ENCODE results near the gene NDFIP1.
"Not testable (repeated sequence)": the region's sequence is repeated elsewhere in the genome, so short reads cannot be mapped to it uniquely, and the experiment has no call there.

Gene NDFIP1

DNA sequence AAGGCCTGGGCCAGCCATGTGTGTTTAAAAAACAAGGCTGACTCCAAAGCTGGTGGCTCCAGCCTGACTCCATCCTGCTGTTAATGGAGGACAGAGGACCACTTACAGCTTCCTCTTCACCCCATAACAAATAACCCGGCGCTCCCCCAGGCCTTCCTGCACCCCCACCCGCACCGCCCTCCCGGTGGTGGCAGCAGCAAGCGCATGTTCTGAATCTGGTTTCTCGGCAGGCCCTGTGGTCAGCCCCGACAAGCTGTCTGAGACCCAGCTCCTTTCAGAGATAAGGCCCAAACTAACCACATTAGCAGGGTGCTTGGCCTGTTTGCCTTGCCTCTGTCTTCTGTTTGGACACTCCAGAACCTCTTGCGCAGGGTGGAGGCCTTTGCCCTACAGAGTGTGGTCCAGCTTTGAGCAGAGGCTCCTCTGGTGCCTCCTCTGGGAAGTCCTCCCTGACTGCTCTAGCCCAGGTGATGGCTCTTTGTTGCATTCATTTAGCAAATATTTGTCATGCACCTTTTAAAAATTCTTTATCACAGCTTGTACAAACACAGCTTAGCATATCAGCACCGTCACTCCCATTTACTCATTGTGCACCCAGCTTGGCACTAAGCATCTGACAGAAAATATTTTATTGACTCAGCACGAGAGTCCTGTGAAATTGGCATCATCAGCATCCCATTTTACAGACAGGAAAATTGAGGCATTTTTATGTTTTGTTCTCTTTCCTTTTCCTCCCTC is 78.4 kb downstream of the NDFIP1 start:
- peak in 1 of 2 donors; percentile 2 for DNase-seq (ENCODE audit: low read depth in 2 of 2)

DNA sequence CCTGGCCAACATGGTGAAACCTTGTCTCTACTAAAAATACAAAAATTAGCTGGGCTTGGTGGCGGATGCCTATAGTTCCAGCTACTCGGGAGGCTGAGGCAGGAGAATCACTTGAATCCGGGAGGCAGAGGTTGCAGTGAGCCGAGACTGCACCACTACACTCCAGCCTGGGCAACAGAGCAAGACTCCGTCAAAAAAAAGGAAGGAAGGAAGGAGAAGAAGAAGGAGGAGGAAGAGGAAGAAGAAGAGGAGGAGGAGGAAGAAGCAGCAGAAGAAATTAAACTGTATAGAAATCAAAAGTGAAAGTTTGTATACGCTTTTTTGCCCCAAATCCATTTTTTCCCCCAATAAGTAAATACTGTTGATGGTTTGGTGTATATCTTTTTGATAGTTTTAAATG is 80.1 kb downstream of the NDFIP1 start:
- DNase-seq (ENCODE audit: low read depth in 2 of 2): not testable (repeated sequence)

DNA sequence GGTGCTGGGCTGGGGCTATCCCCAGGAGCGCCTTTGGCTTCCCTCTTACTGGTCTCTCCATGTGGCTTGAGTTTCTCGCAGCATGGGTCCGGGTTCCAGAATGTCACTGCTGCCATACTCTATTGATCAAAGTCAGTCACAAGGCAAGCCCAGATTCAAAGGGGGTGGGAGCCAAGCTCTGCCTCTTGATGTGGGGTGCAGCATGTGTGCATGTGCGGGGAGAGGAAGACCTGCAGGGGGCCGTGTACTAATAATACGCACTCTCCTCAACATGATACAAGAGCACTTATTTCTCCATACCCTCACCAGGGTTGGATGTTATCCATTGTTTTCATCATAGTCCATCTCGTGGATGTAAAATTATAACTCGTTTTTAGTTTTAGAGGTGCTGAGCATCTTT is 81.2 kb downstream of the NDFIP1 start:
- no peak for DNase-seq (ENCODE audit: low read depth in 2 of 2)

DNA sequence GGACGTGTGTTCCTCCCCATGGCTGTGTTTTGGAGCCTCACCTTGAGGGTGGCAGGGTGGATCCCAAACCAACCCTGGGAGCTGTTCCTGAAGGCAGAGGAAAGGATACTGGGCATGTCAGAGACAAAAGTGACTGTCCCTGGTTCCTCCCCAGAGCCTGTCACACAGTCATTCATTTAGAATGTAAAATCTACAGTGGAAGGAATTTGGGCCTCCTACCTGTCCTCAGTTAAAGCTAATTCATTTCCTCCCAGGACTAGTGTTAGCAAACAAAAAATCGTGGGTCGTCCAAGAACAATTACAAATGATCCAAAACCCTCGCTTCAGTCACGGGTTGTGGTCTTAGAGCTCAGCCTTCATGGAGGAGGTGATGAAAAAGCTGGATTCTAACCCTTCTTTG is 83.2 kb downstream of the NDFIP1 start:
- no peak for DNase-seq (ENCODE audit: low read depth in 2 of 2)

DNA sequence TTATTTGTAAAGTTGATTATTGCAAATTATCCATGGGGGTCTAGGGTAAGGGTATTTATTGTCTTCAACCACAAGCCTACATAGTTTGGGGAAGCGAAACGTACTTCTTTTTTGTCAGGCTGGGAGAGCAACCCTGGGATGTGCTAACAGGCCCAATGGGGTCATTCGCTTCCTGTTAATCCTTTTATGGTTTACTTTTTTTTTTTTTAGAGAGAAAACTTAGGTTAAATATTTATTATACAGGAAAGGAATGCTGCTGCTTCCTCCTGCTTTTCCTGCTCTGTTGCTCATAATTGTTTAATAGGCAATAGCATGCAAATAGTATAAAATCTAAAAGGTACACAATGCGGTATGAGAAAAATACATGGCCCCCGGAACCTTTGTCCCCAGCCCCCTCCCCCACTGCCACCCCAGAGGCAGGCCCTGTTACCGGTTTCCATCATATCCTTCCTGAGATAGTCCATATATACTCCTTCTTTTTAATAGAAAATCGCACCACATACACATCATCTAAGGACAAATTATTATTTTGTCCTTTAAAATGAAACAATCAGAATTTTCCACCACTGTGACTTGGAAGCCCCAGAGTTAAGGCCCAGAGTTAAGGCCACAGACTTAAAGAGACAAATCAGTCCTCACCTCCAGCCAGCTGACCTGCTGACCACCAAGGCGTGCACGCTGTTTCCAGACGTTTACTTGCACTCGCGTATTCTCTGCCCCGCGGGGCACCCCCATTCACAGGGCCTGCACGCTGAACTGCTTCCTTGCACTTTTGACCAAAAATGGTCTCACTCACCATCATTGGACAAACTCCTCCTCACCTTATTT is 83.9 kb downstream of the NDFIP1 start:
- no peak for DNase-seq (ENCODE audit: low read depth in 2 of 2)

DNA sequence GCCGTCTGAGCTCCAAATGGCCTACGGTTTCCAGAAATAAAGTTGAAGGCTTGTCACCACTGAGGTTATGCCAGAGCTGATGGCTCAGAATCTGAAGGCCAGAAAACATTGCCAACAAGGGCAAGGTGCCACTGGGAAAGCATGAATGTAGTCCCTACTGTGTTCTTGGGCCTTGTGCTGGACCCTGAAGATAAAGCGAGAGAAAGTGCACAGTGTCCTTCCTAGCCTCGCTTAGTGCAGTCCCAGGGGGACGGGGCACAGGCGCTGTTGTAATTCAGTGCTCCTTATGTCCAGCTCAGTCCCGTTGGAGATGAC is 84.5 kb downstream of the NDFIP1 start:
- no peak for DNase-seq (ENCODE audit: low read depth in 2 of 2)

DNA sequence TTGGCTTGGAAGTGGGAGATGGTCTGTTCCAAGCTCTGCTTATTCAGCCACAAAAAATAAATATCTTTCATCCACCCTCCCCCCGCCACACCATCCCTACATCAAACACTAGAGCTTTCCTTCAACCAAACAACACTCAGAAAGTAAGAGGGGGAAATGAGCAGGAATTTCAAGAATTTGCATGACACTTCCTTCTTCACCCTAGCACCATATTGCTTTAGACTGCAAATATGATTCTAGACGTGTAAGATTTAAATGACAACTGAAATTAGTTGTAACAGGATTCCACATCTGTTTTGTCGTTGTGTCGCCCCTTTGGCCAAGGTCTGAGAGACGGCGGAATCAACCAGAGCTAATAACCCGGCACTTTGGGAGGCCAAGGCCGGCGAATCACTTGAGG is 88.5 kb downstream of the NDFIP1 start:
- no peak for DNase-seq (ENCODE audit: low read depth in 2 of 2)

DNA sequence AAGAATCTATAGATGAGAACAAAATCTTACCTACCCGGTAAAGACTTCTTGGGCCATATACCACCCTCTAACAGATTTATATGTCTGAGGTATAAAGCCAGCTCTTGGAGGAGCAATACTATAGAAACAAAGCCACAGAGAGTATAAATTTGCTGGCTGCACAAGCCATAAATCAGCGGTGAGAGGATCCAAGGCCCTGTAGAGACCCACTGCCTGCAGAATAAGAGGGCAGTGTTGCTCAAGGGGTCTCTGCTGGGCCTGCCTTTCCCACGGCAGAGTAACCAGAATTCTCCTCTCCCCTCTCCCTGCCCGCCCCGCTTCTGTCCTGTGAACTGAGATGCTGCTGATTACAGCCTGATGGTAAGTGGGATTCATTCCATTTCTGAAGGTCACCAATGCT is 89.2 kb downstream of the NDFIP1 start:
- DNase-seq (ENCODE audit: low read depth in 2 of 2): no peak

DNA sequence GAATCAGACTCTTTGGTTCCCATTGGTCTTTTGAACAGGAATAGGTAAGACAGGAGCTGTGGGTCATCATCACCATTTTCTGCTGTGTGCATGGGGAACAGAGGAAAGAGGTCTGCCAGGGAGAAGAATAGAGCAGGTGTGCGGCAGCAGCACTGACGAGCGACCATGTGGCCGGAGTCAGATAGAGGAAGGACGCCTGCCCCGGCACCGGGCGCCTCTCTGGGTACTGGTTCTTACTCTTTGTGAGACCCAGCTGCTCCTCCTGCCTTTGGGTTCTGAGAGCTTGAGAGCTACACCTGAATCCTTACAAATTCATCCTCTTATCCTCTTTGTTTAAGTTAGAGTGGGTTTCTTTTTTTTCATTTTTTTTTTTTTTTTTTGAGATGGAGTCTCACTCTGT is 90.8 kb downstream of the NDFIP1 start:
- no peak for DNase-seq (ENCODE audit: low read depth in 2 of 2)

DNA sequence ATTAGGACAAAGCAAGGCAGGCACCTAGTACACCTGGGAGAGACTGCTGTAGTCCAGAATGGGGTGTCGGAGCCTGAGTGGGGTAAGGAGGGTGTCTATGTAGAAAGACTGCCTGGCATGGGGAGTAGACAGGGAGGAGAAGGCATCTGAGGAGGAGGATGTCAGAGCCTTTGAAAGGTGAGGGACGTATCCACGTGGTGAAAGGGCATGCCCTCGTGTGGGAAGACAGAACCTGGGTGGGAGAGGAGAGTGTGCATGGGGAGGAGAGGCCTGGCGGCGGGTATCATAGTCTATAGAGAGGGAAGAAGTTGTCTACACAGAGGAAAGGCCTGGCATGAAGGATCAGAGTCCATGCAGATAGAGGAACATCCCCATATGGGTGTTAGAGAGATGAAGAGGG is 91.8 kb downstream of the NDFIP1 start:
- DNase-seq (ENCODE audit: low read depth in 2 of 2): no peak

DNA sequence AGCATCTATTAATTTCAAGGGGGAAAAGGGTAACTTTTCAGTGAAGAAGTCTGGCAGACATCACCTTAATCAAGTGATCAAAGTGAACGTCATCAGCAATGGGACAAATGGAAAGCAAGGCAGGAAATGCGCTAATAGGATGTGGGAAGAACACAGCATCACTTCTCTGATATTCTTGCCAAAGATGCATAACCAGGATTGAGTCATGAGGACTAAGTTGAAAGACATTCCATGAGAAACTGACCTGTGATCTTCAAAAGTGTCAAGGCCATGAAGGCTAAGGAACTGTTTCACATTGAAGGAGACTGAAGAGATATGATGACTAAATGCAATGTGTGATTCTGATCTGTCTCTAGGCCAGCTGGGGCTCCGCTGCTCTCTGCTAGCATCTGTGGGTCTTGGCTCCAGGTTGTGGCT is 92.9 kb downstream of the NDFIP1 start:
- no peak for DNase-seq (ENCODE audit: low read depth in 2 of 2)

DNA sequence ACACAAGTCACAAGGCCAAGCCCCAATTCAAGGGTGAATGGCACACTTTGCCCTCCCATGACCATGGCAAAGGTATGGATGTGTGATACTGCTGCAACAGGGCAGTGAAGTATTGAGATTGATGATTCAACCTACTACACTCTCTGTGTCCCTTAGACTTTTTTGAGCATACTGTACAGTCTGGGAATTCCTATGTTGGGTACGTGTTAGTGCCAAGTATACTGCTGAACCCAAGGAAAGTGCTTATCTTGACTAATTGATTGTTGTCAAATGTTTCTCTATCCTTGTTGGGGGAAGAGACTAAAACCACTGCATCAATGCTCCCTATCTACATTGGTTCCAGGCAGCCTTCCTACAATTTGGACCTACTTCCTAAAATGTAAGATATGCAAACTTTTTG is 93.7 kb downstream of the NDFIP1 start:
- DNase-seq (ENCODE audit: low read depth in 2 of 2): no peak

All from stimulated activated CD8-positive, alpha-beta memory T cell treated with anti-CD3 and anti-CD28 coated beads, Interleukin-2, amount 100 ng/mL, for 1 hour (primary cell).